ENCODE data around the gene TF.

TF gene

DNA sequence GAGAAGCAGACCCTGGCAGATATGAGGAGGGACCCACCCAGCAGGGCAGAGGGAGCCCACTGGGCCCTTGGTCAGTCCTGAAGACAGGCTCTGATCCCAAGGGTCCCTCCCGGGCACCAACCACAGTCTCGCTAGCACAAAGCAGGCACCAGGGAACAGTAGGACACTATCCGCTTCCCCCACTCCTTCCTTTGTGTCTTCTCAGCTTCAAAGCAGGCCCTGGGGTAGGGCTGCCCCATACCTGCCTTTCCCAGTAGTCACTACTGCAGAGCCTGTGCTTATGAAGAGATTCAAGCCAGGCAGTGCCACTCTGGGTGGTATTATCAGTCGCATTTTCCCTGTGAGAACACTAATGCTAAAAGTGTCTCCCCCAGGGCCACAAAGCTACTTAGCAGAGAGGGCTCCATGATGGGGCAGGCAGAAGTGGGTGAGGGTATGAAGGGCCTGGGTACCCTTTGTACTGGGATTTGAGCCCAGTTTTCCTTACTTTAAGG, 92.2 kb downstream of the TF start:
- DNase-seq = no peak

DNA sequence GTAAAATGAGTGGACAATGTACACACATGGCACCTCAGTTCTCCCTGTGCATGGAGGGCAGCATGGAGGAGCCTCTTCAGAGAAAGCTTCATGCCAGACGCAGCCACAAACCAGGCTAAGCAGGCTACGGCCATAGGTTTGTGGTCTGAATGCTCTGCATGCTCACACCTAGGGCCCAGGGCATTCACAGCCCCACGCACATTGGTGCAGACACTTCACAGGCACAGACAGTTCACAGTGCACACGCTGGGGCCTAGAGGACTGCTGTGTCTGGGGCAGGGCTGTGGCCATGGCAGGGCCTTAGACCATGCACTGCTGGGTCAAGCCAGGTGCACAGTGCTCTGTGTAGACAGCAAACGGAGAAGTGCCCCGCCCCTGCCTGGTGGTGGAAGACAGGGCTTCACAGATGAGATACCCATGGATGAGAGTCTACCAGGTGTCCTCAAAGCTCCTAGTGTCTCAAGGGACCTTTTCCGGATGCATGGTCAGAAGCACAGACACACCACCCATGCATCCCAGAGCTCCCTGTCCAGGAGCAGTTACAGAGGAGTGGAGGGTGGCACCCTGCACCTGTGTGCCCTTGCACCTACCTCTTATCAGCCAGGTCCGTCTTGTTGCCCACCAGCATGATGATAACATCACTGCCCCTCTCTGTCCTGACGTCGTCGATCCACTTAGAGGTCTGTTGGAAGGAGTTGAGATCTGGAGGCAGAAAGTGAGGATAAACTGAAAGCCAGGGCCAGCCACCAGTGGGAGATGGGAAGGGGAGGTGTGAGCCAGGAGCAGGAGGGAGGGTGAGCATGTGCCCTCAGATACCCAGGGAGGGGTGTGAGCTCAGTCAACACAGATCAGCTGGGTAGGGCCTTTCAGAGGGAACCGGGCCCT, 93.0 kb downstream of the TF start:
- no peak for DNase-seq

DNA sequence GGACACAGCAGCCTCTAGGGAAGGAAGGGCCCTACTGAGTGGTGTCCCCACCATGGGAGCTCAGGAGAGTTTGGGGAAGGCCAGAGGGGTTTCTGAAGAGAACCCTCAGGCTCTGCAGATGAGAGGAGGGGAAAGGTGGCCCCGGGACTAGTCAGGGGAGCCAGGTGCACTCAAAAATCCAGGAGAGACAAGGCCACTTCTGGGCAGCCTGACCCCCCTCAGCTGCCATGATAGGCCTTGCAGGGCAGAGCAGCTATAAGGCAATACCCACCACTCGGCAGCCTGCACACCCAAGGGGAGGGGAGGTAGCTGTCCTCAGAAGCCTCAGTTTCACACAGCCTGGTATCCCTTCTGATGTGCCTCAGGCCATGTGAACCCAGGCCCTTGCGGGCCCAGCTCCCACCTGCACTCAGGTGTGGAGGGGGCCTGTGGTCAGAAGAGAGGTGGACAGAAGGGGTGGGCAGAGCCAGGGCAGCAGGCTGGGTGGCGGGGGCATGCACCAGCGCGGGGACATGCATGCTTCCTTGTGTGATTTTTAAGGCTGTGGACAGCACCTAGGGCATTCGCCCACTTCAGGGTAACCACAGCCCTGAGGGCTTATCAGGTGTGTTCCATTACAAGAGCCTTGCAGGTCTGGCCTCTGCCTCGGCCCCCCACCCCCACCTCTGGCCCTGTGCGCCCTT, 94.0 kb downstream of the TF start:
- no peak for DNase-seq

DNA sequence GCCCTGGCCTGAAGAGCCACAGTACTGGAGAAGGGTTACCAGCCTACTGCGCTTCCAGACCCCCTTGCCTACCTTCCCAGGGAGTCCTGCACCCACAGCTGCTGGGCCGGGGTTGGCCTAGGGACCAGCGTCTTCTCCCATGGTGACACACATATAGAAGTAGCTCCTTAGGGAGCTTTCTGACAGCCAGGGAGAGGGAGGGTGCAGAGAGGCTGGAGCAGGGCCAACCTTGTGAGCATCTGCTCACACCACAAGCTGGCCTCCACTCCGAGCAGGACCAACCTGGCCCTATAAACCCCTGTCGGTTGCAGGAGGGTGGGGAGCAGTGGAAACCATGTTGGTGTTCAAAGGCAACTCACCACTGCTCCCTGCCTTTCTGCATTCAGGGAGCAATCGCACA, 94.6 kb downstream of the TF start:
- DNase-seq = no peak

DNA sequence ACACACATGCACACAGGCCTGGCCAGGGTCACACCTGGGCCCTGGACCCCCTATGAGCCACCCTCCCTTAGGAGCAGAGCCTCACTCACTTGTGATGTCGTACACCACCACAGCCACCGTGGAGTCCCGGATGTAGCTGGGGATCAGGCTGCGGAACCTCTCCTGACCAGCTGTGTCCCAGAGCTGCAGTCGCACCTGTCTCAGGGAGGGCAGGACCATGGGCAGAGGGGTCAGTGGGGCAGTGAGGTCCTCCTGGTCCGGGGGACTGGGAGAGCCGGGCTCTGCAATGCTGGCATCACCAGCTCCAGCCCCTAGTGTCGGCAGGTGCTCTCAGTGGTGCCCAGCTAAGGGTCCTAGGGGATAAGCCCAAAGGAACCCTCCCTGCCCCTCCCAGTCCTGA, 95.0 kb downstream of the TF start:
- DNase-seq = no peak

DNA sequence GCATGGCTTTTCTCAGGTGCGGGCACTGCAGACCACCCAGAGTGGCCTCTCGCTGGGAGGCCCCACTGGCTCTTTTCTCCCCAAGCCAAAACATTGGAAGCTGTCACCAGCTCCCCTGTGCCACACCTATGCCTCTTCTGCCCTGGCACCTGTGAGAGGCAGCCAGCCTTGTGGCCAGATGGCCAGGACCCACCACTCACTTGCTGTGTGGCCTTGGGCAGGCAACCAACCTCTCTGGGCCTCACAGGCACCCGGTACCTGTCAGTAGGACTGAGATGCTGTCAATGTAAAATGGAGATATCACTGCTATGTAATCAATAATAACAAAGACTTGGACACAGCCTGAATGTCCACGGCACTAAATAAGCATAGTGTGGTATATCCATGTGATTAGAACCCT, 96.0 kb downstream of the TF start:
- no peak for DNase-seq

DNA sequence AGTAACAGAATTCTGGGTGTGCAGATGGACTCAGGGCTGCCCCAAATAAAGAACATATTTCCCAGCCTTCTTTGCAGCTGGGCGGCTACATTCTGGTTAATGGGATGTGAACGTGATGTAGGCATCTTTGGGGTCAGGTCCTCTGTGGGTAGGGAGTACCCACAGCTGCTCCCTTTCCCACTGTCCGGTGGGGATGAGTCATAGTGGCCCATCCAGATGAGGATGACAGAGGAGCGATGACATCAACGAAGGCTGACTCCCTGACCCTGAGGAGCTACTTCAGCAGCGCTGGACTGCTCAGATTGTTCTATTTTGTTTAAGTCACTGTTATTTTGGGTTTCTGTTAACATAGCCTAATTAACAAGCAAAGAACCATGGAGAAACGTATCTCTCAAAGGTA, 97.4 kb downstream of the TF start:
- no peak for DNase-seq

DNA sequence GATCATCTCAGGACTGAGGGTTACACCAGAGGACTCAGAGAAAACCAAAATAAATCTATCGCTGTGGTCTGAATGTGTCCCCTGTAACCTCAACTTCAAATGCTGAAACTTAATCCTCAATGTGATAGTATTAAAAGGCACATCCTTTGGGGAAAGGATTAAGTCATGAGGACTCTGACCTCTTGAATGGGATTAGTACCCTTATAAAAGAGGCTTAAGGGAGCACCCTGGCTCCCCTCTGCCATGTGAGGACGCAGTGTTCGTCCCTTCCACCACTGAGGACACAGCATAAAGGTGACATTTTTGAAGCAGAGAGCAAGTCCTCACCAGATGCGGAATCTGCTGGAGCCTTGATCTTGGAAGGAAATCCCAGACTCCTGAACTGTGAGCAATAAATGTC, 98.9 kb downstream of the TF start:
- DNase-seq = no peak
